ENCODE data around the gene SLC38A4. TPM values are rescaled to one million over a fixed set of nuclear protein-coding genes. Genes with fewer than 3 reads are reported as not detected.

Gene SLC38A4
- total RNA-seq, 1 experiment from 2014 or later = 0.12 TPM

DNA sequence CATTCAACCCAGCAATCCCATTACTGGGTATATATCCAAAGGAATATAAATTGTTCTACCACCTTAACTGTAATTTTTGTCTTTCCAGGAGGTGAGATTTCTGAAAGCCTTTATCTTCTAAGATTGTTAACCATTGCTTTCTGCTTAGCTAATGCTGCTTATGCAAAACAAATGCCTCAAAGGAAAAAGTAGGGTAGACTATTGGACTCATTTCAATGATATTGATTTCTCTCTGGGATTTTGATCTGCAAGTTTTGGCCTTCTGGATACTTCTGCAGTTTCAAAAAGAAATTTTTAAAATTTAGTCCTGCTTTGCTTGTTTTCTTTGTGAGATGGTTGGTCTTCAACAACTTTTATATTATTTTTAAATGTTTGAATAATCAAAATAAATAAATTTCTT is 108.6 kb downstream of the SLC38A4 start:
- no peaks in the 10 kb centered on the region for H3K27me3 Mint-ChIP-seq (ENCODE audit: insufficient read depth, unreplicated experiment)
- H3K9me3 Mint-ChIP-seq (ENCODE audit: unreplicated experiment) = no peaks in the 10 kb centered on the region
- no peak overlapping the region for H3K4me3 Mint-ChIP-seq (ENCODE audit: unreplicated experiment)
- no peak overlapping the region for H3K27ac Mint-ChIP-seq (ENCODE audit: low read depth, unreplicated experiment)
- no TSS peak for BruUV-seq (replicated peaks)
- H3K36me3 Mint-ChIP-seq (ENCODE audit: insufficient read depth, unreplicated experiment) = no peaks in the 10 kb centered on the region
- ChIA-PET POLR2A (interaction anchor here (1.3 kb wide), 1 partner anchor 14 kb away, joined by 6 read pairs; no protein-coding TSS in a partner anchor), CTCF (no interaction called here)
- intact Hi-C loops (cut with micrococcal nuclease) = no loop called here
- TF ChIP-seq CTCF (IDR thresholded peaks at IDR 0.05; ENCODE audit: unreplicated experiment) = no peak
- no peak for DNase-seq (ENCODE audit: unreplicated experiment)
- H3K4me1 Mint-ChIP-seq (ENCODE audit: insufficient read depth, unreplicated experiment) = no peaks in the 10 kb centered on the region
